DND-41 (cell line): ENCODE results near the gene SFTPA2.
"Not testable (repeated sequence)": the region's sequence is repeated elsewhere in the genome, so short reads cannot be mapped to it uniquely, and the experiment has no call there.

Experiments
- ATAC-seq: fragments of 200-7000 bp; cut with Tn5 transposase; 3 replicates; pipeline ENCODE4 v1.9.1; 2021; ENCODE audit warnings: low read depth; ENCODE audit not compliant: insufficient read depth
- DNase-seq: peaks from one replicate; pipeline ENCODE4 v3.0.0-alpha.2; 2020
- H2AFZ ChIP-seq: 2 replicates; pipeline ENCODE4 v1.6.0; 2012; ENCODE audit warnings: low read depth, low read length
- H3K27ac ChIP-seq: 2 replicates; pipeline ENCODE4 v1.5.1; 2012; ENCODE audit warnings: low read length, inconsistent platforms
- H3K27me3 ChIP-seq: fragments of 200-600 bp; sonication (generic); 2 replicates; pipeline ENCODE4 v1.6.0; 2012; ENCODE audit warnings: low read length, mild to moderate bottlenecking, inconsistent platforms; ENCODE audit not compliant: insufficient read depth, poor library complexity
- H3K36me3 ChIP-seq: 2 replicates; pipeline ENCODE4 v1.5.1; 2012; ENCODE audit warnings: low read length, inconsistent platforms; ENCODE audit not compliant: insufficient read depth
- H3K4me1 ChIP-seq: 2 replicates; pipeline ENCODE4 v1.5.1; 2012; ENCODE audit warnings: mild to moderate bottlenecking, low read length; ENCODE audit not compliant: insufficient read depth
- H3K4me2 ChIP-seq: 2 replicates; pipeline ENCODE4 v1.6.0; 2012; ENCODE audit warnings: mild to moderate bottlenecking, moderate library complexity, low read length, inconsistent platforms; ENCODE audit not compliant: insufficient read depth
- H3K4me3 ChIP-seq, 2 experiments: fragments of 200-600 bp in 1 of 2; shearing (Covaris generic) in 1 of 2; 2 replicates each; pipeline ENCODE4 v1.5.1; 2012 to 2016; ENCODE audit warnings: inconsistent platforms in 2 of 2, low read length in 2 of 2, mild to moderate bottlenecking in 2 of 2, low read depth in 1 of 2, moderate library complexity in 1 of 2
- H3K79me2 ChIP-seq: 2 replicates; pipeline ENCODE4 v1.6.0; 2012; ENCODE audit warnings: low read length, inconsistent platforms; ENCODE audit not compliant: insufficient read depth
- H3K9ac ChIP-seq: 2 replicates; pipeline ENCODE4 v1.6.0; 2012; ENCODE audit warnings: low read depth, mild to moderate bottlenecking, inconsistent platforms, low read length, moderate library complexity
- H3K9me3 ChIP-seq: 2 replicates; pipeline ENCODE4 v1.5.1; 2012; ENCODE audit warnings: low read length, moderate library complexity, mild to moderate bottlenecking, inconsistent platforms; ENCODE audit not compliant: insufficient read depth, severe bottlenecking
- H4K20me1 ChIP-seq: 2 replicates; pipeline ENCODE4 v1.6.0; 2012; ENCODE audit warnings: low read length; ENCODE audit not compliant: insufficient read depth
- EZH2 ChIP-seq: IDR thresholded peaks from 3 replicates; pipeline ENCODE4 v1.6.1; 2012; ENCODE audit warnings: borderline replicate concordance, low read depth, mild to moderate bottlenecking, moderate library complexity, low read length, inconsistent platforms; ENCODE audit not compliant: severe bottlenecking
- TF ChIP-seq, protein P1 (sequence below): IDR thresholded peaks from 2 replicates; pipeline ENCODE4 v1.5.1; 2012; ENCODE audit warnings: borderline replicate concordance, low read length, moderate library complexity, mild to moderate bottlenecking; ENCODE audit not compliant: poor library complexity, severe bottlenecking; ENCODE audit errors: extremely low read depth

SFTPA2 gene

DNA sequence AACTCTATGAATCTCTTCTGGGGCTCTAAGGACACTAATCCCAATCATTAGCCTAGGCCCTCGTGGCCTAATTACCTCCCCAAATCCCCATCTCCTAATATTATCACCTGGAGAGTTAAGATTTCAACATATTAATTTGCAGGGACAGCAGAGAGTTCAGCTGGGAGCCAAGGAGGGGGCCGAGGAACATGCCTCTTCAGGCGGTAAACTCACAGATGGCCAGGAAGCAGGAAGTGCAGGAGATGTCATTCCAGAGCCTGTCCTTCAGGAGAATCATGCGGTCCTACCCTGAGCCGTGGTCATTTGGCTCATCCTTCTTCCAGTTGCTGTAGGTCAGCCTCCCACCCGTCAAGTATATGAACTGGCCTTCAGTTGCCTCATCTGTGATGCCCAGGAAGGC lies 21.9 kb upstream of the SFTPA2 start:
- Histone ChIP-seq H3K4me2 (no peak overlapping the region), H2AFZ (no peak overlapping the region), H3K9ac (no peak overlapping the region), H3K27ac (no peak overlapping the region), H3K36me3 (no peaks in the 10 kb centered on the region), H4K20me1 (no peaks in the 10 kb centered on the region; the same call in 1 of the 2 replicates), H3K27me3 (peaks cover 5% of the 10 kb centered on the region), H3K9me3 (no peaks in the 10 kb centered on the region), H3K4me1 (no peaks in the 10 kb centered on the region), H3K4me3 (no peak overlapping the region), H3K79me2 (no peaks in the 10 kb centered on the region)
- no peak for DNase-seq
- TF ChIP-seq, protein P1, sequence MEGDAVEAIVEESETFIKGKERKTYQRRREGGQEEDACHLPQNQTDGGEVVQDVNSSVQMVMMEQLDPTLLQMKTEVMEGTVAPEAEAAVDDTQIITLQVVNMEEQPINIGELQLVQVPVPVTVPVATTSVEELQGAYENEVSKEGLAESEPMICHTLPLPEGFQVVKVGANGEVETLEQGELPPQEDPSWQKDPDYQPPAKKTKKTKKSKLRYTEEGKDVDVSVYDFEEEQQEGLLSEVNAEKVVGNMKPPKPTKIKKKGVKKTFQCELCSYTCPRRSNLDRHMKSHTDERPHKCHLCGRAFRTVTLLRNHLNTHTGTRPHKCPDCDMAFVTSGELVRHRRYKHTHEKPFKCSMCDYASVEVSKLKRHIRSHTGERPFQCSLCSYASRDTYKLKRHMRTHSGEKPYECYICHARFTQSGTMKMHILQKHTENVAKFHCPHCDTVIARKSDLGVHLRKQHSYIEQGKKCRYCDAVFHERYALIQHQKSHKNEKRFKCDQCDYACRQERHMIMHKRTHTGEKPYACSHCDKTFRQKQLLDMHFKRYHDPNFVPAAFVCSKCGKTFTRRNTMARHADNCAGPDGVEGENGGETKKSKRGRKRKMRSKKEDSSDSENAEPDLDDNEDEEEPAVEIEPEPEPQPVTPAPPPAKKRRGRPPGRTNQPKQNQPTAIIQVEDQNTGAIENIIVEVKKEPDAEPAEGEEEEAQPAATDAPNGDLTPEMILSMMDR = no peak
- no peak for TF ChIP-seq EZH2
- no peak for ATAC-seq

DNA sequence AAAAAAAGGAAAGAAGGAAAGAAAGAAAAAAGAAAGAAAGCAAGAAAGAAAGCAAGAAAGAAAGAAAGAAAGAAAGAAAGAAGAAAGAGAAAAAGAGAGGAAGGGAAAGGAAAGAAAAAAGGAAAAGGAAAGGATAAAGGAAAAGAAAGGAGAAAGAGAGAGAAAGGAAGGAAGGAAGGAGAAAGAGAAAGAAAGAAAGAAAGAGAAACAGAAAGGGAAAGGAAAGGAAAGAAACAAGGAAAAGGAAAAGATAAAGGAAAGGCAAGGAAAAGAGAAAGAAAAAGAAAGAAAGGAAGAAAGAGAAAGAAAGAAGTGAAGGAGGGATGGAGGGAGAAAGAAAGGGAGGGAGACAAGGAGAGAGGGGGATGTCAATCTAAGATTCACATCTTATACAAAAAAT lies 20.8 kb upstream of the SFTPA2 start:
- no peak overlapping the region for H3K4me3 ChIP-seq
- no peak overlapping the region for H2AFZ ChIP-seq
- DNase-seq = no peak
- TF ChIP-seq EZH2 = no peak
- TF ChIP-seq, protein P1 = no peak
- no peak overlapping the region for H3K9ac ChIP-seq
- H3K27me3 ChIP-seq = peaks cover under 1% of the 10 kb centered on the region
- no peaks in the 10 kb centered on the region for H3K36me3 ChIP-seq
- no peaks in the 10 kb centered on the region for H3K4me1 ChIP-seq
- no peak overlapping the region for H3K4me2 ChIP-seq
- no peaks in the 10 kb centered on the region; the same call in 1 of the 2 replicates for H4K20me1 ChIP-seq
- H3K9me3 ChIP-seq = no peaks in the 10 kb centered on the region
- H3K79me2 ChIP-seq = no peaks in the 10 kb centered on the region
- ATAC-seq = no peak
- no peak overlapping the region for H3K27ac ChIP-seq

DNA sequence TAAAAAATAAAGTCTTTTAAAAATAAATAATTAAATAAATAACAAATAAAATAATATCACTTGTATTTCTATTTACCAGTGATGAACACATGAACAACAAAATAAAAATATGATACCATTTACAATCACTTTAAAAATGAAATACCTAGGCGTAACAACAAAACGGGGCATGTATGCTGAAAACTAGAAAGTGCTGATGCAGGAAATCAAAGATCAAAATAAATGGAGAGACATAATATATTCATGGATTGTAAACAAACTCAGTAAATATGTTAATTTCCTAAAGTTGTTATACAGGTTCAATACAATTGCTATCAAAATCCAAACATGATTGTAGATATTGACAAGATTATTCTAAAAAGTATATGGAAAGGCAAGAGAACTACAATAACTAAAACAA lies 19.2 kb upstream of the SFTPA2 start:
- no peaks in the 10 kb centered on the region for H3K27me3 ChIP-seq
- no peak overlapping the region for H3K4me3 ChIP-seq
- H2AFZ ChIP-seq = no peak overlapping the region
- no peaks in the 10 kb centered on the region; the same call in 1 of the 2 replicates for H4K20me1 ChIP-seq
- no peak overlapping the region for H3K4me2 ChIP-seq
- no peaks in the 10 kb centered on the region for H3K4me1 ChIP-seq
- ATAC-seq = no peak
- H3K9me3 ChIP-seq = no peaks in the 10 kb centered on the region
- no peak overlapping the region for H3K27ac ChIP-seq
- H3K79me2 ChIP-seq = no peaks in the 10 kb centered on the region
- no peak overlapping the region for H3K9ac ChIP-seq
- no peak for TF ChIP-seq EZH2
- TF ChIP-seq, protein P1 = no peak
- DNase-seq = no peak
- no peaks in the 10 kb centered on the region for H3K36me3 ChIP-seq

DNA sequence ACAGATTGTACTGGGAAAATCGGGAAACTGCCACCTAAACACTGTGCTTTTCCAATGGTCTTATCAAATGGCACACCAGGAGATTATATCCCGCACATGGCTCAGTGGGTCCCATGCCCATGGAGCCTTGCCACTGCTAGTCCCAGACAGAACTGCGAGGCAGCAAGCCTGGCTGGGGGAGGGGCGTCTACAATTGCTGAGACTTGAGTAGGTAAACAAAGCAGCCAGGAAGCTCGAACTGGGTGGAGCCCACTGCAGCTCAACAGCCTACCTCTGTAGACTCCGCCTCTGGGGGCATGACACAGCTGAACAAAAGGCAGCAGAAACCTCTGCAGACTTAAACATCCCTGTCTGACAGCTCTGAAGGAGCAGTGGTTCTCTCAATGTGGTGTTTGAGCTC lies 10.4 kb upstream of the SFTPA2 start:
- not testable (repeated sequence) for H3K4me2 ChIP-seq, ATAC-seq, H3K27me3 ChIP-seq, H3K9me3 ChIP-seq, H4K20me1 ChIP-seq, H3K79me2 ChIP-seq, H3K4me3 ChIP-seq, H2AFZ ChIP-seq, H3K9ac ChIP-seq, H3K4me1 ChIP-seq, DNase-seq, H3K27ac ChIP-seq, H3K36me3 ChIP-seq
